ENCODE measurements around the gene HIP1R.

DNA sequence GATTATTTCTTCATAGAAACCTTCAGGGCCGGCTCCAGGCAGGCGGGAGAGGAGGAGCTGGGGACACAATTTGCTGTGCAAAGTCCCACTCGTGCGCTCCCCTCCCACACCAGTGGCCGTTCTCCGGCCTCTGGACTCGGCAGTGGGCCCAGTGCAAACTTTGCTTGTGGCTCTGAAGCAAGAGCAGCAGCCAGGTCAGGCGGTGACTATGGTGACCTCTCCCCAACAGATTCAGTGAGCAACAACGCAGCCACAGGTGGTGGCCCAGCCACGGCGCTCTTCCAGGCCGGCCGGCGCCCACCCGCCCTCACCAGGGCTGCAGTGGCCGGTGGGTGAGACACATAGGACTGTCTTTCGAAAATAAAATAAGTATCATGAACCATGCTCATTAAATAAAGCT is 31.1 kb downstream of the HIP1R start:
- TF ChIP-seq EZH2 (IDR thresholded peaks at IDR 0.05; ENCODE audit: insufficient read depth, poor library complexity, severe bottlenecking): no peak
- no peak for TF ChIP-seq EZH2phosphoT487 (IDR thresholded peaks at IDR 0.05; ENCODE audit: insufficient read depth, low read depth)

All from GM23248 (cell line).